ENCODE results near the gene PTGER2.

DNA sequence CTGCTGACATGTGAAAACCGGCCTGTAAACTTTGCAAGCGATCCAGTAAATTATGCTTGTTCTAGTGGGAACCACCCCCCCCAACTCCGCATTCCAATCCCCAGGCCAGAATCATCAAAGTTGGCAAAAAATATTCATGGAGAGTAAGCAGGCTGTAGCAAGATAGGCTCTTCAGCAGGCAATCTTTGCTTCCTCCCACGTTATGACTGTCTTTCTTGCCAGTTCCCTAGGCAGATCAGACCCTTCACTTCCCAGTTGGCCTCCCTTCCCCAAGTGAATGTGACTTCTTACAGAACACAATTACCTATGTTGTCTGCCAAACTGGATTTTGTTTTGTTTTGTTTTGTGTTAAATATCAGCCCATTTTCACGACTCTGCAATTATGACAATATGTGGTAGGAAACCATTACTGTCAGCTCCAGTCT lies 1.2 kb upstream of the PTGER2 start:
- TF ChIP-seq, protein P1, sequence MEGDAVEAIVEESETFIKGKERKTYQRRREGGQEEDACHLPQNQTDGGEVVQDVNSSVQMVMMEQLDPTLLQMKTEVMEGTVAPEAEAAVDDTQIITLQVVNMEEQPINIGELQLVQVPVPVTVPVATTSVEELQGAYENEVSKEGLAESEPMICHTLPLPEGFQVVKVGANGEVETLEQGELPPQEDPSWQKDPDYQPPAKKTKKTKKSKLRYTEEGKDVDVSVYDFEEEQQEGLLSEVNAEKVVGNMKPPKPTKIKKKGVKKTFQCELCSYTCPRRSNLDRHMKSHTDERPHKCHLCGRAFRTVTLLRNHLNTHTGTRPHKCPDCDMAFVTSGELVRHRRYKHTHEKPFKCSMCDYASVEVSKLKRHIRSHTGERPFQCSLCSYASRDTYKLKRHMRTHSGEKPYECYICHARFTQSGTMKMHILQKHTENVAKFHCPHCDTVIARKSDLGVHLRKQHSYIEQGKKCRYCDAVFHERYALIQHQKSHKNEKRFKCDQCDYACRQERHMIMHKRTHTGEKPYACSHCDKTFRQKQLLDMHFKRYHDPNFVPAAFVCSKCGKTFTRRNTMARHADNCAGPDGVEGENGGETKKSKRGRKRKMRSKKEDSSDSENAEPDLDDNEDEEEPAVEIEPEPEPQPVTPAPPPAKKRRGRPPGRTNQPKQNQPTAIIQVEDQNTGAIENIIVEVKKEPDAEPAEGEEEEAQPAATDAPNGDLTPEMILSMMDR (IDR thresholded peaks at IDR 0.05) = no peak
- TF ChIP-seq POLR2A (IDR thresholded peaks at IDR 0.05) = no peak
- no peak for TF ChIP-seq POLR2AphosphoS5 (IDR thresholded peaks at IDR 0.05)
